Measurements from ENCODE around the gene TUT4. TPM values are rescaled to one million over a fixed set of nuclear protein-coding genes. Genes with fewer than 3 reads are reported as not detected.
"Not testable (repeated sequence)": the region's sequence is repeated elsewhere in the genome, so short reads cannot be mapped to it uniquely, and the experiment has no call there.

Gene TUT4
- total RNA-seq, 2 donors from 2014 or later: 108 to 120 TPM

DNA sequence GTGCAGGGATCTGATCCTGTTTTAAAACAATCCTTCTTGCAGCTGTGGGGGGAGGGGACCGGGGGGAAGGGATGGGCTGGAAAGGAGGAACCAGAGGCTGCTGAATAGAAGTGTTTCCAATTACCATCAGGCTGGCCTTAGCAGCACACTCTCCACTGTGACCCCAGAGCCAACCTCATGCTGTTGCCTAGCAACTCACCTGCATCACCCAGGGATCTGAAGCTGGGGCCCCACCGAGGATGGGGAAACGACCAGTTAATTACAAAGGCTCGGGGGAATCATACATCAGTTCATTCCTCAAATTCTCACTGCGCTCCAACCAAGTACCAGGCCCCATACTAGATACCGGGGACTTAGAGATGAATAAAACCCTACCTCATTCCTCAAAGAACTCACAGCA is 37.4 kb upstream of the TUT4 start:
- ATAC-seq (replicated peaks in 1 of 2): no peak
- H3K27me3 Mint-ChIP-seq (ENCODE audit: low read depth): no peaks in the 10 kb centered on the region
- H3K4me1 Mint-ChIP-seq (ENCODE audit: low read depth): peaks cover 6% of the 10 kb centered on the region
- H3K9me3 Mint-ChIP-seq: no peaks in the 10 kb centered on the region
- no peak for DNase-seq
- no peak overlapping the region for H3K4me3 Mint-ChIP-seq
- H3K27ac Mint-ChIP-seq: no peak overlapping the region
- no peaks in the 10 kb centered on the region for H3K36me3 Mint-ChIP-seq (ENCODE audit: insufficient read depth in 2 of 2)

DNA sequence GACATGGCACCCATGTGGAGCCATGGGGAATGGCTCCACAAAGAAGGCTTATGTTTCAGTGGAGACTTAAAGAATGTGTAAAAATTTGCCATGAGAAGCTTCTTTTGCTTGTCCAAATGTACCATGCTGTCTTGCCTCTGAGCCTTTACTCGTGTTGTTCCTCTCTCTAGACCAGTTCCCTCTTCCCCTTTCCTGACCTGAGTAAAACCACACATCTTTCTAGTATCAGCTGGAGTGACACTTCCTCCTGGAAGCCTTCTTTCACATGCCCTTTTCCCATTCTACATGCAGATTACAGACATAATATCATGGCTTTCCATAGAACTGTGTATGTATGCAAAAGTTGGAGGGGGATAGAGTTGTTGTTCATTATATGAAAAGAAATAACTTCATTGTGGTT is 35.6 kb upstream of the TUT4 start:
- H3K36me3 Mint-ChIP-seq (ENCODE audit: insufficient read depth in 2 of 2): no peaks in the 10 kb centered on the region
- no peak overlapping the region for H3K4me3 Mint-ChIP-seq
- no peak for DNase-seq
- H3K27me3 Mint-ChIP-seq (ENCODE audit: low read depth): no peaks in the 10 kb centered on the region
- no peaks in the 10 kb centered on the region for H3K4me1 Mint-ChIP-seq (ENCODE audit: low read depth)
- H3K9me3 Mint-ChIP-seq: no peaks in the 10 kb centered on the region
- no peak for ATAC-seq (replicated peaks in 1 of 2)
- H3K27ac Mint-ChIP-seq: no peak overlapping the region

DNA sequence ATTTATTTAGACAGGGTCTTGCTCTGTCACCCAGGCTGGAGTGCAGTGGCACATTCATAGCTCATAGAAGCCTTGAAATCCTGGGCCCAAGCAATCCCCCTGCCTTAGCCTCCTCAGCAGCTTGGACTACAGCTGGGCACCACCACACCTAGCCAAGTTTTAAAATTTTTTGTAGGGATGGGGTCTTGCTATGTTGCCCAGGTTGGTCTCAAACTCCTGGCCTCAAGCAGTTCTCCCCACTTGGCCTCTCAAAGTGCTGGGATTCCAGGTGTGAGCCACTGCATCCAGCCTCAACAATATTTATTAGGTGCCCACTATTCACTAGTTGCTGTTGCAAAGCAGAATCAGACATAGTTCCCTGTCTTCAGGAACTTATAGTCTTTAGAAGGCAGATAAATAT is 35.1 kb upstream of the TUT4 start:
- DNase-seq (no peak), ATAC-seq (replicated peaks in 1 of 2) (no peak)
- Mint-ChIP-seq H3K27me3 (ENCODE audit: low read depth) (no peaks in the 10 kb centered on the region), H3K9me3 (no peaks in the 10 kb centered on the region), H3K4me1 (ENCODE audit: low read depth) (no peaks in the 10 kb centered on the region), H3K27ac (no peak overlapping the region), H3K36me3 (ENCODE audit: insufficient read depth in 2 of 2) (no peaks in the 10 kb centered on the region), H3K4me3 (no peak overlapping the region)

DNA sequence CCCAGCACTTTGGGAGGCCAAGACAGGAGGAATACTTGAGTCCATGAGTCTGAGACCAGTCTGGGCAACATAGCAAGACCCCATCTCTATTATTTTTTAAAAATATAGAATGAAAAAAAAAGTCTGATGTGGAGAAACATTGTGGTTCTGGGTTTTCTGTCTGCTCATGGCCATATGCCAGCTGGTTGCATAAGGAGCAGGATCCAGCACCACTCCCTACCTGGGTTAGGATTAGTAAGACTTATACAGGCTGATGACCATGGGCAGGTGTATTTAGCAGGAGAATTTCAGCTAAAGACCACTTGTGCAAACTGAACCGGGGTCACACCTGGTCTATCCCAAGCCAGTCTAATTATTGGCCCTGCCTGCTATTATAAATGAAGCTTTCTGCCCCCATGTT is 32.6 kb upstream of the TUT4 start:
- Mint-ChIP-seq H3K4me1 (ENCODE audit: low read depth) (no peaks in the 10 kb centered on the region), H3K36me3 (ENCODE audit: insufficient read depth in 2 of 2) (no peaks in the 10 kb centered on the region), H3K27ac (no peak overlapping the region), H3K9me3 (no peaks in the 10 kb centered on the region), H3K27me3 (ENCODE audit: low read depth) (no peaks in the 10 kb centered on the region), H3K4me3 (no peak overlapping the region)
- ATAC-seq (replicated peaks in 1 of 2) (no peak), DNase-seq (no peak)

DNA sequence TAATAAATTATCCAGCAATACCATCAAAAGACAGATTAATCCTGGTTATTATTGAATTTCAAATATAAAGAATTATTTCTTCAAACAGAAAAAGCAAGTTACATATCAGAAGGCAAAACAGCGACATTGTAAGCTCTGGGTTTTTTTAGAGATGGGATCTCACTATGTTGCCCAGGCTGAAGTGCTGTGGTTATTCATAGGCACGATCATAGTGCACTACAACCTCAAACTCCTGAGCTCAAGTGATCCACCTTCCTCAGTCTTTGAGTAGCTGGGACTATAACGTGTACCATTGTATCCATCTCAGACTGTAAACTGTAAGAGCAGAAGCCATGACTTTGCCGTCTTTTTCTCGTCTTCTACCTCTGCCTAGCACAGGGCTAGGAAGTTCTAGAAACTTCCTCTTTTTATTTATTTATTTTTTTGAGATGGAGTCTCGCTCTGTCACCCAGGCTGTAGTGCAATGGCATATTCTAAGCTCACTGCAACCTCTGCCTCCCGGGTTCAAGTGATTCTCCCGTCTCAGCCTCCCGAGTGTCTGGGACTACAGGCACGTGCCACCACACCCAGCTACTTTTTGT is 29.3 kb upstream of the TUT4 start:
- H3K27ac Mint-ChIP-seq: no peak overlapping the region
- H3K36me3 Mint-ChIP-seq (ENCODE audit: insufficient read depth in 2 of 2): no peaks in the 10 kb centered on the region
- ATAC-seq (replicated peaks in 1 of 2) (no peak), DNase-seq (no peak)
- no peaks in the 10 kb centered on the region for H3K27me3 Mint-ChIP-seq (ENCODE audit: low read depth)
- H3K9me3 Mint-ChIP-seq: no peaks in the 10 kb centered on the region
- H3K4me3 Mint-ChIP-seq: no peak overlapping the region
- H3K4me1 Mint-ChIP-seq (ENCODE audit: low read depth): peaks cover 9% of the 10 kb centered on the region

- H3K4me1 Mint-ChIP-seq (ENCODE audit: low read depth): peaks cover 9% of the 10 kb centered on the region
- no peaks in the 10 kb centered on the region for H3K27me3 Mint-ChIP-seq (ENCODE audit: low read depth)
- DNase-seq: no peak
- ATAC-seq (replicated peaks in 1 of 2): no peak
- H3K27ac Mint-ChIP-seq: no peak overlapping the region
- no peak overlapping the region for H3K4me3 Mint-ChIP-seq
- H3K36me3 Mint-ChIP-seq (ENCODE audit: insufficient read depth in 2 of 2): no peaks in the 10 kb centered on the region
- H3K9me3 Mint-ChIP-seq: no peaks in the 10 kb centered on the region
These were observed 27.4 kb upstream of the TUT4 start for GRCh38 chr1:52580283-52580682.

- no peak overlapping the region for H3K27ac Mint-ChIP-seq
These were observed 26.5 kb upstream of the TUT4 start for GRCh38 chr1:52579415-52579814.

GRCh38 chr1:52578066-52578465 is 25.2 kb upstream of the TUT4 start:
- H3K27ac Mint-ChIP-seq; H3K4me3 Mint-ChIP-seq; ATAC-seq (replicated peaks in 1 of 2); H3K27me3 Mint-ChIP-seq (ENCODE audit: low read depth); DNase-seq; H3K36me3 Mint-ChIP-seq (ENCODE audit: insufficient read depth in 2 of 2); H3K9me3 Mint-ChIP-seq: not testable (repeated sequence)
- H3K4me1 Mint-ChIP-seq (ENCODE audit: low read depth): peaks cover 17% of the 10 kb centered on the region

More at GRCh38 chr1:52579415-52579814, 26.5 kb upstream of the TUT4 start:
- Mint-ChIP-seq H3K9me3 (no peaks in the 10 kb centered on the region), H3K36me3 (ENCODE audit: insufficient read depth in 2 of 2) (no peaks in the 10 kb centered on the region), H3K4me1 (ENCODE audit: low read depth) (peaks cover 15% of the 10 kb centered on the region), H3K27me3 (ENCODE audit: low read depth) (no peaks in the 10 kb centered on the region), H3K4me3 (no peak overlapping the region)
- no peak for DNase-seq
- ATAC-seq (replicated peaks in 1 of 2): no peak

DNA sequence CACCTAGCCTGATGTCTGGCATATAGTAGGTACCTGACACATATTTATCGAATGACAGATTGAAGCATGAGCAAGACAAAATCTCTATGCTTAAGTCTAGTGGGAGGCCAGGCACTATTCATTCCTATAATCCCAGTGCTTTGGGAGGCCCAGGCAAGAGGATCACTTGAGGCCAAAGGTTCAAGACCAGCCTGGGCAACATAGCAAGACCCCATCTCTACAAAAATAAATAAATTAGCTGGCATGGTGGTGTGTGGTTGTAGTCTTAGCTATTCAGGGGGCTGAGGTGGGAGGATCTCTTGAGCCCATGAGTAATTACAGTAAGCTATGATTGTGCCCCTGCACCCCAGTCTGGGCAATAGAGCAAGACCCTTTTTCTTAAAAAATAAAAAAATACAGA is 23.2 kb upstream of the TUT4 start:
- Mint-ChIP-seq H3K4me1 (ENCODE audit: low read depth) (peaks cover 17% of the 10 kb centered on the region), H3K4me3 (no peak overlapping the region), H3K27me3 (ENCODE audit: low read depth) (no peaks in the 10 kb centered on the region), H3K36me3 (ENCODE audit: insufficient read depth in 2 of 2) (no peaks in the 10 kb centered on the region), H3K9me3 (no peaks in the 10 kb centered on the region), H3K27ac (no peak overlapping the region)
- ATAC-seq (replicated peaks in 1 of 2) (no peak), DNase-seq (no peak)

- Mint-ChIP-seq H3K4me3 (no peak overlapping the region), H3K4me1 (ENCODE audit: low read depth) (peaks cover 20% of the 10 kb centered on the region), H3K27ac (no peak overlapping the region), H3K27me3 (ENCODE audit: low read depth) (no peaks in the 10 kb centered on the region), H3K9me3 (no peaks in the 10 kb centered on the region), H3K36me3 (ENCODE audit: insufficient read depth in 2 of 2) (no peaks in the 10 kb centered on the region)
- peak in 1 of 2 donors; percentile 54 for ATAC-seq (replicated peaks in 1 of 2)
- DNase-seq: no peak
These were observed 21.7 kb upstream of the TUT4 start for GRCh38 chr1:52574594-52574993.

DNA sequence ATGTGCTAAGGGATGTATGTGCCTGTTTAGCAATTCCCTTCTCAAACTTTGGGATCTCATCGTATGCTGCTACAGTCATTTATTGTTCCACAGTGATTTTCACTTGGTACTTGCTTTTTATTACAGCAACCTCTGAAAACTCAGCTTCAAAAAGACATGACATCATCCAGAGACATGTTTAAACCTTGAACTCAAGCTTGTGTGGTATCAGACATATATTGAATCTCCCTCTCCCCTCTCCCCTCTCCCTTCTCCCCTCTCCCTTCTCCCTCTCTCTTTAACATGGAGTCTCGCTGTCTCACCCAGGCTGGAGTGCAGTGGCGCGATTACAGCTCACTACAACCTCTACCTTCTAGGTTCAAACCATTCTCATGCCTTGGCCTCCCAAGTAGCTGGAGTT is 19.5 kb upstream of the TUT4 start:
- H3K9me3 Mint-ChIP-seq: no peaks in the 10 kb centered on the region
- H3K27me3 Mint-ChIP-seq (ENCODE audit: low read depth): no peaks in the 10 kb centered on the region
- no peak for ATAC-seq (replicated peaks in 1 of 2)
- no peak overlapping the region for H3K4me3 Mint-ChIP-seq
- peaks cover 22% of the 10 kb centered on the region for H3K4me1 Mint-ChIP-seq (ENCODE audit: low read depth)
- no peak for DNase-seq
- H3K36me3 Mint-ChIP-seq (ENCODE audit: insufficient read depth in 2 of 2): no peaks in the 10 kb centered on the region
- H3K27ac Mint-ChIP-seq: no peak overlapping the region

DNA sequence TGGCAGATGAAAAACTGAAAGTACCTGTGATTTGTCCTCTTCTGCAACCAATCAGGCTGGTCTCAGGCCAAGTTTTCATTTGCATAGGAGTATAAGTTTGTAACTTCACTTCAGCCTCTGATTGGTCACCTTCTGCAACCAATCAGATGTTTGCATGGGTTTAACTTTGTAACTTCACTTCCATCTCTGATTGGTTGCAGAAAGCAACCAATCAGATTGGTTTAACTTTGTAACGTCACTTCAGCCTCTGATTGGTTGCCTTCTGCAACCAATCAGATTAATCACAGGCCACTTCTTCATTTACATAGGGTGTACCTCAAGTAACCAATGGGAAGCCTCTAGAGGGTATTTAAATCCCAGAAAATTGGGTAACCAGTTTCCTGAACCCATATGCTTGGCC is 18.9 kb upstream of the TUT4 start:
- Mint-ChIP-seq H3K27ac (no peak overlapping the region), H3K36me3 (ENCODE audit: insufficient read depth in 2 of 2) (no peaks in the 10 kb centered on the region), H3K27me3 (ENCODE audit: low read depth) (no peaks in the 10 kb centered on the region), H3K4me1 (ENCODE audit: low read depth) (peaks cover 22% of the 10 kb centered on the region), H3K9me3 (no peaks in the 10 kb centered on the region), H3K4me3 (no peak overlapping the region)
- ATAC-seq (replicated peaks in 1 of 2) (peak; percentile 13 to 23), DNase-seq (no peak)

- no peaks in the 10 kb centered on the region for H3K36me3 Mint-ChIP-seq (ENCODE audit: insufficient read depth in 2 of 2)
- H3K27ac Mint-ChIP-seq: no peak overlapping the region
- no peak for ATAC-seq (replicated peaks in 1 of 2)
- peak overlapping the region in 1 of 2 donors; percentile 4 for H3K4me3 Mint-ChIP-seq
- DNase-seq: no peak
- peaks cover 18% of the 10 kb centered on the region for H3K4me1 Mint-ChIP-seq (ENCODE audit: low read depth)
- no peaks in the 10 kb centered on the region for H3K9me3 Mint-ChIP-seq
- H3K27me3 Mint-ChIP-seq (ENCODE audit: low read depth): no peaks in the 10 kb centered on the region
These were observed 16.7 kb upstream of the TUT4 start for GRCh38 chr1:52569449-52570210.

- no peaks in the 10 kb centered on the region for H3K9me3 Mint-ChIP-seq
- H3K27ac Mint-ChIP-seq: no peak overlapping the region
- DNase-seq: no peak
- no peak overlapping the region for H3K4me3 Mint-ChIP-seq
- H3K4me1 Mint-ChIP-seq (ENCODE audit: low read depth): peaks cover 14% of the 10 kb centered on the region
- H3K36me3 Mint-ChIP-seq (ENCODE audit: insufficient read depth in 2 of 2): no peaks in the 10 kb centered on the region
- no peaks in the 10 kb centered on the region for H3K27me3 Mint-ChIP-seq (ENCODE audit: low read depth)
- no peak for ATAC-seq (replicated peaks in 1 of 2)
These were observed 15.1 kb upstream of the TUT4 start for GRCh38 chr1:52567943-52568342.

Data from activated T-cell treated with anti-CD3 and anti-CD28 coated beads, Interleukin-2, amount 50 U/mL, for 72 hours (primary cell).